HEK293 (cell line): ENCODE data around the gene HK3.

Experiments
- CTCF ChIA-PET: fragments of 350-600 bp; formaldehyde crosslinking; extraction: SDS; loops from one replicate; lab custom pipeline; 2021; ENCODE audit warnings: antibody characterized with exemption; lab: Yijun Ruan, JAX
- POLR2A ChIA-PET: fragments of 300-600 bp; formaldehyde crosslinking; extraction: SDS; loops from one replicate; lab custom pipeline; 2020; ENCODE audit warnings: antibody characterized with exemption, inconsistent platforms; lab: Yijun Ruan, JAX
- H3K27ac ChIP-seq: fragments of 200-500 bp; sonication (Bioruptor generic); 2 replicates; pipeline ENCODE4 v1.5.1; 2014; ENCODE audit warnings: low read depth, low read length, control low read depth, inconsistent platforms; ENCODE audit errors: extremely low read depth
- H3K36me3 ChIP-seq, 2 experiments: fragments of 200-500 bp in 1 of 2; sonication (Bioruptor generic) in 1 of 2; 1 replicate in 1 of 2; 2 replicates in 1 of 2; pipeline ENCODE4 v1.5.1; 2014 to 2017; ENCODE audit warnings: inconsistent platforms in 2 of 2, low read length in 2 of 2; ENCODE audit not compliant: control insufficient read depth in 2 of 2, insufficient read depth in 1 of 2
- H3K4me1 ChIP-seq: fragments of 200-500 bp; sonication (Bioruptor generic); 2 replicates; pipeline ENCODE4 v1.5.1; 2014; ENCODE audit warnings: mild to moderate bottlenecking, low read length, inconsistent platforms; ENCODE audit not compliant: control insufficient read depth, insufficient read depth
- H3K4me3 ChIP-seq: 2 replicates; pipeline ENCODE4 v1.5.1; 2011; ENCODE audit warnings: low read depth, mild to moderate bottlenecking, control low read depth, low read length, moderate library complexity
- H3K9me3 ChIP-seq: fragments of 200-500 bp; sonication (Bioruptor generic); 2 replicates; pipeline ENCODE4 v1.5.1; 2014; ENCODE audit warnings: low read depth, low read length, inconsistent platforms; ENCODE audit not compliant: control insufficient read depth, insufficient read depth
- BCL11B ChIP-seq: fragments of 450-650 bp; formaldehyde crosslinking; IDR thresholded peaks from 2 replicates; pipeline ENCODE4 v1.5.1; 2016; ENCODE audit warnings: low read depth, missing biosample characterization, missing genetic modification characterization
- KLF10 ChIP-seq: fragments of 450-650 bp; IDR thresholded peaks from 2 replicates; pipeline ENCODE4 v1.5.1; 2018; ENCODE audit warnings: missing biosample characterization, mild to moderate bottlenecking, missing genetic modification characterization
- KLF9 ChIP-seq: fragments of 450-650 bp; formaldehyde crosslinking; IDR thresholded peaks from 2 replicates; pipeline ENCODE4 v1.5.1; 2016; ENCODE audit warnings: missing biosample characterization, missing genetic modification characterization, low read depth
- MZF1 ChIP-seq: fragments of 450-650 bp; formaldehyde crosslinking; IDR thresholded peaks from 2 replicates; pipeline ENCODE4 v1.5.1; 2017; ENCODE audit warnings: missing biosample characterization, missing genetic modification characterization, borderline replicate concordance
- PRDM4 ChIP-seq: fragments of 450-650 bp; formaldehyde crosslinking; IDR thresholded peaks from 2 replicates; pipeline ENCODE4 v1.5.1; 2017; ENCODE audit warnings: missing biosample characterization, missing genetic modification characterization
- TCF7L2 ChIP-seq: IDR thresholded peaks from 2 replicates; pipeline ENCODE4 v1.6.1; 2011; ENCODE audit warnings: low read depth, mild to moderate bottlenecking, inconsistent platforms, low read length, moderate library complexity, borderline replicate concordance
- ZBTB48 ChIP-seq: fragments of 450-650 bp; formaldehyde crosslinking; IDR thresholded peaks from 2 replicates; pipeline ENCODE4 v1.5.1; 2016; ENCODE audit warnings: missing biosample characterization, missing genetic modification characterization
- ZFHX2 ChIP-seq: fragments of 450-650 bp; formaldehyde crosslinking; conservative IDR thresholded peaks from 2 replicates; pipeline ENCODE4 v1.5.1; 2016; ENCODE audit warnings: missing biosample characterization, missing genetic modification characterization
- ZFP3 ChIP-seq: fragments of 450-650 bp; formaldehyde crosslinking; IDR thresholded peaks from 2 replicates; pipeline ENCODE4 v1.5.1; 2016; ENCODE audit warnings: low read depth, missing biosample characterization, missing genetic modification characterization
- ZFP37 ChIP-seq: fragments of 450-650 bp; formaldehyde crosslinking; IDR thresholded peaks from 2 replicates; pipeline ENCODE4 v1.5.1; 2016; ENCODE audit warnings: missing biosample characterization, missing genetic modification characterization
- ZNF10 ChIP-seq: fragments of 450-650 bp; formaldehyde crosslinking; IDR thresholded peaks from 2 replicates; pipeline ENCODE4 v1.5.1; 2017; ENCODE audit warnings: missing biosample characterization, missing genetic modification characterization
- ZNF121 ChIP-seq: fragments of 450-650 bp; formaldehyde crosslinking; IDR thresholded peaks from 2 replicates; pipeline ENCODE4 v1.5.1; 2016; ENCODE audit warnings: missing biosample characterization, missing genetic modification characterization
- ZNF140 ChIP-seq: fragments of 450-650 bp; formaldehyde crosslinking; IDR thresholded peaks from 2 replicates; pipeline ENCODE4 v1.5.1; 2016; ENCODE audit warnings: missing biosample characterization, missing genetic modification characterization
- ZNF174 ChIP-seq: fragments of 450-650 bp; formaldehyde crosslinking; IDR thresholded peaks from 2 replicates; pipeline ENCODE4 v1.5.0; 2017; ENCODE audit warnings: missing biosample characterization, mild to moderate bottlenecking, missing genetic modification characterization
- ZNF175 ChIP-seq: fragments of 450-650 bp; formaldehyde crosslinking; IDR thresholded peaks from 2 replicates; pipeline ENCODE4 v1.5.1; 2016; ENCODE audit warnings: missing biosample characterization, missing genetic modification characterization
- ZNF184 ChIP-seq: fragments of 450-650 bp; IDR thresholded peaks from 2 replicates; pipeline ENCODE4 v1.5.1; 2018; ENCODE audit warnings: missing biosample characterization, mild to moderate bottlenecking, missing genetic modification characterization
- ZNF24 ChIP-seq: fragments of 450-650 bp; formaldehyde crosslinking; IDR thresholded peaks from 2 replicates; pipeline ENCODE4 v1.5.1; 2016; ENCODE audit warnings: missing biosample characterization, missing genetic modification characterization
- ZNF501 ChIP-seq: fragments of 450-650 bp; formaldehyde crosslinking; IDR thresholded peaks from 2 replicates; pipeline ENCODE4 v1.5.1; 2016; ENCODE audit warnings: missing biosample characterization, missing genetic modification characterization
- ZNF623 ChIP-seq: fragments of 450-650 bp; formaldehyde crosslinking; IDR thresholded peaks from 2 replicates; pipeline ENCODE4 v1.5.1; 2016; ENCODE audit warnings: missing biosample characterization, missing genetic modification characterization
- ZNF654 ChIP-seq: fragments of 450-650 bp; formaldehyde crosslinking; IDR thresholded peaks from 2 replicates; pipeline ENCODE4 v1.5.1; 2016; ENCODE audit warnings: low read depth, missing biosample characterization, missing genetic modification characterization
- ZNF792 ChIP-seq: fragments of 450-650 bp; formaldehyde crosslinking; IDR thresholded peaks from 2 replicates; pipeline ENCODE4 v1.5.1; 2016; ENCODE audit warnings: missing biosample characterization, missing genetic modification characterization
- ZNF843 ChIP-seq: fragments of 450-650 bp; formaldehyde crosslinking; IDR thresholded peaks from 2 replicates; pipeline ENCODE4 v1.5.1; 2016; ENCODE audit warnings: missing biosample characterization, missing genetic modification characterization
- ZSCAN16 ChIP-seq: fragments of 450-650 bp; formaldehyde crosslinking; IDR thresholded peaks from 2 replicates; pipeline ENCODE4 v1.5.1; 2016; ENCODE audit warnings: missing biosample characterization, missing genetic modification characterization
- TF ChIP-seq, protein P1 (sequence below): fragments of 450-650 bp; formaldehyde crosslinking; IDR thresholded peaks from 2 replicates; pipeline ENCODE4 v1.5.1; 2017; ENCODE audit warnings: missing biosample characterization, mild to moderate bottlenecking, missing genetic modification characterization, moderate library complexity

The HK3 gene

GRCh38 chr5:176880366-176881020 is 18.7 kb downstream of the HK3 start:
- Histone ChIP-seq H3K36me3 (no peaks in the 10 kb centered on the region), H3K4me3 (no peak overlapping the region), H3K4me1 (no peaks in the 10 kb centered on the region), H3K9me3 (no peaks in the 10 kb centered on the region), H3K27ac (no peak overlapping the region)
- TF ChIP-seq ZNF623 (tag by site-specific recombination) (no peak), ZBTB48 (tag by site-specific recombination) (no peak), TCF7L2 (no peak), ZNF121 (tag by site-specific recombination) (no peak), ZFP3 (tag by site-specific recombination) (no peak)
- POLR2A ChIA-PET = no interaction called here
- CTCF ChIA-PET = no interaction called here

- CTCF ChIA-PET = no interaction called here
- H3K27ac ChIP-seq = no peak overlapping the region
- POLR2A ChIA-PET = no interaction called here
- no peaks in the 10 kb centered on the region for H3K9me3 ChIP-seq
- no peak overlapping the region for H3K4me3 ChIP-seq
- no peak for TF ChIP-seq ZNF501 (tag by site-specific recombination)
- TF ChIP-seq MZF1 (tag by site-specific recombination) = no peak
- no peak for TF ChIP-seq ZNF654 (tag by site-specific recombination)
- TF ChIP-seq KLF9 (tag by site-specific recombination) = no peak
- no peak for TF ChIP-seq ZNF174 (tag by site-specific recombination)
- no peak for TF ChIP-seq ZNF184 (tag by site-specific recombination)
- TF ChIP-seq ZSCAN16 (tag by site-specific recombination) = no peak
- no peak for TF ChIP-seq ZNF140 (tag by site-specific recombination)
- H3K36me3 ChIP-seq = no peaks in the 10 kb centered on the region
- H3K4me1 ChIP-seq = no peaks in the 10 kb centered on the region
Measured at GRCh38 chr5:176879663-176880361, 19.3 kb downstream of the HK3 start.

- Histone ChIP-seq H3K4me3 (no peak overlapping the region), H3K36me3 (no peaks in the 10 kb centered on the region), H3K9me3 (no peaks in the 10 kb centered on the region), H3K4me1 (no peaks in the 10 kb centered on the region), H3K27ac (no peak overlapping the region)
- TF ChIP-seq BCL11B (tag by site-specific recombination) (no peak), ZFHX2 (peak; percentile 10; the same call in 1 of the 2 replicates)
- POLR2A ChIA-PET = no interaction called here
- CTCF ChIA-PET = no interaction called here
Measured at GRCh38 chr5:176878906-176879662, 20.1 kb downstream of the HK3 start.

- H3K9me3 ChIP-seq = no peaks in the 10 kb centered on the region
- ChIA-PET POLR2A (no interaction called here), CTCF (no interaction called here)
- no peak overlapping the region for H3K4me3 ChIP-seq
- no peaks in the 10 kb centered on the region for H3K4me1 ChIP-seq
- H3K27ac ChIP-seq = no peak overlapping the region
- H3K36me3 ChIP-seq = no peaks in the 10 kb centered on the region
- TF ChIP-seq PRDM4 (tag by site-specific recombination) = no peak
- no peak for TF ChIP-seq ZFP37 (tag by site-specific recombination)
- no peak for TF ChIP-seq ZNF10 (tag by site-specific recombination)
- no peak for TF ChIP-seq ZNF24 (tag by site-specific recombination)
- no peak for TF ChIP-seq ZNF843
- no peak for TF ChIP-seq ZNF175 (tag by site-specific recombination)
- no peak for TF ChIP-seq ZNF654 (tag by site-specific recombination)
- no peak for TF ChIP-seq KLF10 (tag by site-specific recombination)
- TF ChIP-seq ZNF792 (tag by site-specific recombination) = no peak
- TF ChIP-seq, protein P1, sequence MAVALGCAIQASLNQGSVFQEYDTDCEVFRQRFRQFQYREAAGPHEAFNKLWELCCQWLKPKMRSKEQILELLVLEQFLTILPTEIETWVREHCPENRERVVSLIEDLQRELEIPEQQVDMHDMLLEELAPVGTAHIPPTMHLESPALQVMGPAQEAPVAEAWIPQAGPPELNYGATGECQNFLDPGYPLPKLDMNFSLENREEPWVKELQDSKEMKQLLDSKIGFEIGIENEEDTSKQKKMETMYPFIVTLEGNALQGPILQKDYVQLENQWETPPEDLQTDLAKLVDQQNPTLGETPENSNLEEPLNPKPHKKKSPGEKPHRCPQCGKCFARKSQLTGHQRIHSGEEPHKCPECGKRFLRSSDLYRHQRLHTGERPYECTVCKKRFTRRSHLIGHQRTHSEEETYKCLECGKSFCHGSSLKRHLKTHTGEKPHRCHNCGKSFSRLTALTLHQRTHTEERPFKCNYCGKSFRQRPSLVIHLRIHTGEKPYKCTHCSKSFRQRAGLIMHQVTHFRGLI (tag by site-specific recombination) = no peak
Measured at GRCh38 chr5:176878463-176878862, 20.7 kb downstream of the HK3 start.
